SW480 (cell line): Measurements from ENCODE around the gene TULP4.
A peak's percentile ranks its signal among the peaks of the same experiment; 100 is the strongest.

Experiments
- DNase-seq: peaks from one replicate; pipeline ENCODE4 v3.0.0-alpha.2; 2016; ENCODE audit warnings: low spot score

Gene TULP4

DNA sequence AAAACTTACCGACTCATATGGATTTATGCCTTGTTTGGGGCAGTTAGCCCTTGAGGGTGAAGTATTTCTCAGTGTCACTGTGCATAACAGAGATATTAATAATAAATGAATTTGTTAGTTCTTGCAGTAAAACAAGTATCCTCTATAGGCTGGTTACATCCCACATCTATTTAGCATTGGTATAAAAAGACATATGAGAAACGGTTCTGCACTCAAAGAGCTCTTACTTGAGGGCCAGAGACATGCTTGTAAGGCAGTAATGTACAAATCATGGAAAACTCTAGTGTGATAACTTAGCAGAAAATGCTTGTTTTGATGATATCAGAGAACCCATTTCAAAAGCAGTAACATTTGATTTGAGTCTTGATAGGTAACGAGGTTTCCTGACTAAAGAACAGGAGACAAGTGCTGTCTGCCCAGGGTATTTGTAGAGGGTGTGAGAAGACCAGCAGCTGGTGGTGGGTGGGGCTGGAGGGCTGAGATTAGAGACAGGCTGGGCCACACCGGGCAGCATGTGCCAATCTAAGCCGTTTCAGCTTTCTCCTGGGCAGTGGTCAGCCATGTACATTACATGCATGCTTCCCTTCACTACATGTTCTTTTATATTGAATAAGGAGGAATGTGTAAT, 46.3 kb downstream of the TULP4 start:
- no peak for DNase-seq

DNA sequence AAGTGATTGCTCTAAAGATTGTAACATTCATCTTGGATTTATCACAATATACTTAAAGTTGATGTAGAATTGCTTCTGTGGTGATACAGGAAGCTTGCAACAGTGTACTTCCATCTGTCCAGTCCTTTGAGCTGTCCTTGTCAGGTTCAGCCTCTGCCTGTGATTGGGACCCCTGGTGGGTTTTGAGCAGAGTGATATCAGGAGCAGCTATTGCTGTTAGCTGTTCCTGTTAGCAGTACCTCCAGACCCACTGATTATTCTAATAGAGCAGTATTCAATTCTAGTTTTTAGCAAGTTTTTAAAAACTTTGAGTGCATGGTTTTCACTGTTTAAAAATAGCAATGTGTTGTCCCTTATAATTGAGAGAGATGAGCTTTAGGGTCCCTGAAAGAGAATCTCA, 48.8 kb downstream of the TULP4 start:
- no peak for DNase-seq

DNA sequence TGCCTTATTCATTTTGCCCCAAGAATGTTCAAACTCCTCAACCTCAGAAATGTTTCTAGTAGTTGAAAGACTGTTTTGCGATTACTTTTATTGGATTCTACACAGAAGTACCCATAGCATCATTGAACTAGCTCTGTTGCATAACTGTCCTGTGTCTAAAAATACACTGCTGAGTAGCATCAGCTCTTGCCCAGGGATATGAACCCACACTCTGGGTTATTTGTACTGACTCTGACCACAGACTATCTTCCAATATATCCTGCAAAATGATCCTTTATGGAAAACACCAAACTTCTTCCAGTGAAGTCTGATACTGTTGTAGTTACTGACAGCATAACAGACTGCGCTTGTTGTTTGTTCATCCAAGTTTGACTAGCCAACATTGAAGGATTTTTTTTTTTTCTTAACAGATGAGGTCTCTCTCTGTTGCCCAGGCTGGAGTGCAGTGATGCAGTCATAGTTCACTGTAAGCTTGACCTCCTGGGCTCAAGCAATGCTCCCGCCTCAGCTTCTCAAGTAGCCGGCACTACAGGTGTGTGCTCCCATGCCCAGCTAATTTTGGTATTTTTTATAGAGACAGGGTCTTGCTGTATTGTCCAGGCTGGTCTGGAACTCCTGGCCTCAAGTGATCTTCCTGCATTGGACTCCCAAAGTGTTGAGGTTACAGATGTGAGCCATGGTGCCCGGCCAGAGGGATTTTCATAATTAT, 49.9 kb downstream of the TULP4 start:
- no peak for DNase-seq

DNA sequence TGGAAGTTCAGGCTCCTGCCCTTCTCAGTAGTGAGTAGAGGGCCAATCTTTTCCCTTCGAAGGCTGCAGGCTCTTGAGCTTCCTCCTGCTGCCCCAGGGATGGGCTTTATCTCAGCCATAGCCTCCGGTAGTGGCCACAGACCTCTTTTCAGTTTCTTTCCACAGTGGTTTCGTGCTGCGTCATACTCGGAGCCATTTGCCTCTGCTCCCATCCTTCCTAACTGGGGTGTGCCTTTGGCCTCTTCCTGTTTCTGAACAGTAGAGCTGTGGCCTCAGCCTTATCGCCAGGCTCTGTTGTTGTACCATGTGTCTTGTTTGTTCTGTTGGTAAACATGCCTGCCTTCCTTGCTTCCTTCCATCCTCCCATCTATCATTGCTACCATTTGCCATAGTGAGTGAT, 54.1 kb downstream of the TULP4 start:
- no peak for DNase-seq

DNA sequence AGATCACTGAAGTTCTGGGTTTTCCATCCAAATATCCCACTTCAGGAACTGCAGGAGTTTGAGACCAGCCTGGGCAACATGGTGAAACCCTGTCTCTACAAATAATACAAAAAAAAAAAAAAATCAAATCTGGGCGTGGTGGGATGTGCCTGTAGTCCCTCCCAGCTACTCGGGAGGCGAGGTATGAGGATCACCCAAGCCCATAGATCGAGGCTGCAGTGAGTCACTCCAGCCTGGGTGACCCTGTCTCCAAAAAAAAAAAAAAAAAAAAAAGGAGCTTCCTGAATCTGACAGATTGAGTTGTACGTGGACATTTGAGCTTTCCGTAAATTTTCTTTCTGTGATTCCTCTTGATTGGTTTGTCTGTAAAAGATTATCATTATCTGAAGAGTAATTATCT, 55.6 kb downstream of the TULP4 start:
- no peak for DNase-seq

DNA sequence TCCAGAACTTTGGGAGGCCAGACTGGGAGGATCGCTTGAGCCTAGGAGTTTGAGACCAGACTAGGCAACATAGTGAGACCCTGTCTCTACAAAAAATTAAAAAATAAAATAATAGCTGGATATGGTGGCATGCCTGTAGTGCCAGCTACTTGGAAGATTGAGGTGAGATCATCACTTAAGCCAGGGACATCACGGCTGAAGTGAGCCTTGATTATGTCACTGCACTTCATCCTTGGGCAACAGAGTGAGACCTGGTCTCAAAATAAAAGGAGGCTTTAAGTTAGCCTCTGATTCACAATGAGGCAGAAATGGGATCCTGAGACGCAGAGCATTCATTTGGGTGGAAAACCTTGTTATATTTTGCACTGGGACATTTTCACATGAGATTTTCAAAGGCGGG, 57.0 kb downstream of the TULP4 start:
- DNase-seq, result no peak

DNA sequence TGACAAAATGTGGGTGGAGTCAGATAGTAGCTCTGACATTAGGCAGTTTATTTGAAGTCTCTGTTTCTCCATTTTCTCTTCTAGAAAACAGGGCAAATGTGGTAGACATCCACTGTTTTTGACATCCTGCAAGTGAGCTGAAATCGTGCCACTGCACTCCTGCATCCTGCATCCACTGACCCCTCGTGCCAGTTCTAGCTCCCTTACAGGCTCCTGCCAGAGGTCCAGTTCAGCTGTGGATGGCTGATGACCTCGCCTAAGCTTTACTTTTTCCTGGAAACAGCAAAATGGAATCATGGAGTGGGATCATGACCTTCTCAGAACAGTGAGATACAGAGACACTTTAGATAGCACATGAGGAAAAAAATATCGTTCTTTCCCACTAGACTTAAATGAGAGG, 58.5 kb downstream of the TULP4 start:
- no peak for DNase-seq

DNA sequence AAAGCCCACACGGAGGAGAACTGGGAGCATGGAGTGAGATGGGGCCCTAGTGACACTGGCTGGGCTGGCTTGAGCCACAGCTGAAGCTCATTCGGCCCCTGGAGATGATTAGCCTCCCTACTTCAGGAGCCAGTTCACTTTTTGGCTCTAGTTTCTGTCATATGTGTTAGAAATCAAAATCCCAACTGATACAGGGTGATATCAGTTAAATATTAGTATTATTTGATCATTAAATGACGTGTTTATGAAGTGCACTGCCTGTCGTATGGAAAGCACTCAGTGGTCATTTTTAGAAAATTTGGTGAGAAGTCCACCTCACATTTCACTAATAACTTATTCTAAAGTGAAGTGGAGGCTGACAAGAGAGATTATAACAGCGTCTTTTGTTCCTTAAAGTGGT, 59.0 kb downstream of the TULP4 start:
- no peak for DNase-seq

DNA sequence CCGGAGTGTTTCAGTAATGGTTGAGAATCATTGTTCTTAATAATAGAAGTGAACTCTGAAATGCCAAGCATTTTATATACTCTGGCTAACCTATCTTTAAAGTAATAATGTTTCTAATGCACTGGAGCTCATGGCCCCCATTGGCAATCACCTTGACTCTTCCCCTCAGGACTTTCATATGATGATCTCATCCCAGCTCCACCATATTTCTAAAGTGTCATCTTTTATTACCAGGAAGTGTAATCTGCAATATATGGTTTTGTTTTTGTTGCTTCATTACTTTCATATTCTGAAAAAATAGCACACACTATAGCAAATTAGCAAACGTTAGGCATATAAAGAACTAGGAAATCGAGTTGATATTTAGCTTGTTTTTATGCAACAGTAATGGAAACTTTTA, 60.3 kb downstream of the TULP4 start:
- no peak for DNase-seq

DNA sequence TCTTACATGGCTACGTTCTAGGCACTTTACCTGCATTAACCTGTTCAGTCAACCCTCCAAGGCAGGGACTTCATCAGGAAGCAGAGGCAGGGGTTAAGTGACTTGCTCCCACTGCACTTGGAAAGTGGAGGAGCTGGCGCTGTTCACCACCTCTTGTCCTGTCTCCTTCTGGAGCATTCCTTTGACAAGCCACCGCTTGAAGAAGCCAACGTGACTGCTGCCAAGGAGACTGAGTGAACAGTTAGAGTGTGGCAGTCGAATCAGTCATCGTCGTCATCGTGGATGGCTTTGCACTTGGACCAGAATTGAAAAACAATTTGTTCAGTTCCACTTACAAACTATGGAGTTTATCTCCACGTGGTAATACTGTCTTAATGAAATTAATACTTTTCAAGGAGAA, 60.9 kb downstream of the TULP4 start:
- DNase-seq, result no peak

DNA sequence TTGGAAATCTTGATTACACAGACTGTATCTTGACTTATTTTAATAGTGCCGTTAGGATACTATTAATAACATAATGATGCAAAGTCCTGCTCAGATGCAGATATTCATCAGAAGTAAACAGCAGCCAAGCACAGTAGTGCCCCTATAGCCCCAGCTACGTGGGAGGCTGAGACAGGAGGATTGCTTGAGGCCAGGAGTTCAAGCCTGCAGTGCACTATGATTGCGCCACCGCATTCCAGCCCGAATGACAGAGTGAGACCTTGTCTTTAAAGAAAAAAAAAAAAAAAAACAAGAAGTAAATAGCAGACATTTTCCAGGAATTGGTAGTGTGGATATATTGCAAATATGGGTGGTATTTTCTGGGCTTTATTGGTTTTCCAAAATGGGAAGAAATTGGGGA, 61.8 kb downstream of the TULP4 start:
- no peak for DNase-seq

DNA sequence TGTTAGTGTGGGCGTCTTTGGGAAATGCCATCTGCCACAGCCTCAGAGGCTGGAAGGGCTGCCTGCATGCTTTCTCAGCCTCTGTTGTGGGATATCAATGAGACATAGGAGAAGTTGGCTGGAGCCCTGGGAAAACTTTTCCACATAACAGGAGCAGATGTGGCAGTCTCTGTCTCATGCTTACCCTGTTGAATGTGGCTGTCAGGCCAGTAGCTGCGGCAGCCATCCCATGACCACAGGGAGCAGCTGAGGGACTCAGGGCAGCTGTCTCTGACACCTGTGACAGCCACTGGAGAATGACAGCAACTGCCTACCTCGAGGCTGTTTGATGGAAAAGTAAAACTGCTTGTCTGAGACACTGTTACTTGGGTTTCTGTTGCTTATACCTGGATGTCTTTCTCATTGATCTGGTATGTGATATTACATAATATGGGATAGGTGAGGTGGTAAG, 64.4 kb downstream of the TULP4 start:
- DNase-seq, result no peak

DNA sequence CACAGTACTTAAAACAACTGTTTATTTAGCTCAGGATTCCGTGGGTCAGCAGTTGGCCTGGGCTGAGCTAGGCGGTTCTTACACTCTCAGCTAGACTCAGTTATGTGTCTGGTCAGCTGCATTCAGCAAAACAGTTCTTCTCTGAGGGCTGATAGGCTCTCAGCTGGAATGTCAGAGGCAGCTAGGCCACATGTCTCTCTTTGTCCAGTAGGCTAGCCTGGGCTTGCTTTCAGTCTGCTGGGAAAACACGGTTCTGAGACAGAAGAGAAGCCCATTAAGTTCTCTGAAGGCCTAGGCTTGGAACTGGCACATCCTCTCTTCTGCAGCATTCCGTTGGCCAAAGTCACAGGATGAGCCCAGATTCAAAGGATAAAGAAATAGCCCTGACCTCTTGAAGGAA, 65.6 kb downstream of the TULP4 start:
- DNase-seq, result no peak

DNA sequence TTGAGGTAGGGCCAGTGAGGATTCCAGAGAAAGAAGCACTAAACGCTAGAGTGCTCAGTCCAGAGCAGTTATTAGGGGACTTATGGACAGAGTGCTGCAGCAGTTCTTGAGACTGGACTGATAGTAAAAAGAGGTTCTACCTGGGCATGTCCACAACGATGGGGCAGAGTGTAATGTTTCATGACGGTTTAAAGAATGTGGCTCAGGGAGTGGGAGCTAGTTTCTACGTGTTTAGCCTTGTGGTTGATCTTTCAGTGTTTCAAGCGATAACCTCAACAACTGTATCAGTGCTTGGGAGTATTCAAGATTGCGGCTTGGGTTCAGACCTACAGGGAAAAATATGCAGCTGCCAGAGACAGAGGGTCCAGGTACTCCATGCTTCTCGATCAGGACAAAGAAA, 67.1 kb downstream of the TULP4 start:
- DNase-seq, result no peak

DNA sequence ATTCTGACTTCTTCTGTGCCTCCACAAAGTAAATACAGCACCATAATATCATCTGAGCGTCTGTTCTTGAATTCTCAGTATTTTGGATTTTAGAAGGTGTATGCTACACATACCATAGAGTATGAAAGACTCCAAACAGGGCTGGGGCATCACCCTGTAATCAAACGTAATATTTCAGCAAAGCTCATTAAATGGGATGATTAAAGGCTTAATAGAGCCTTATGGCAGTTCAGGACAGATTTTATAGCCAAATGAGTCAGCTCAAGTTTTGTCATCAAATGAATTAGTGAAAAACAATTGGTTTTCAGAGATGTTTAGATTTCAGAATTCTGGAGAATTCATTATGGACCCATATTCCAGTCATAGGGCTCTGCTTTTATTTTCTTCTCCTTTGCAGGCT, 68.9 kb downstream of the TULP4 start:
- DNase-seq, result no peak

DNA sequence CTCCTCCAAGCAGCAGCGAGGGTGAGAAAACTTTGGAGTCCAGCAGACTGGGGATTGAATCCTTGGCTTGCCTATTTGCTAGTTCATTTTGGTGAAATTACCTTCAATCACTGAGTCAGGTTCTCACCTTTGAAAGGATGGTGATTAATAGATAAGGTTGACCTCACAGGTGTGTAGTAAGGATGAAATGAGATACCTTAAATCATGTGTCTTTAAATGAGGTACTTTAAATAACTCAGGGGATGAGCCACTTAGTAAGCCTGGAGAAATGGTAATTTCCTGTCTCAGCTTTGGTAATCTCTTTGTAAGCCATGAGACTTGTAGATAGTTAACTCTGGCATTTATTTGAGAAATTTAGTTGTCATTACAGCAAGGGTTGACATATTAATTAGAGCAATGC, 70.2 kb downstream of the TULP4 start:
- no peak for DNase-seq

DNA sequence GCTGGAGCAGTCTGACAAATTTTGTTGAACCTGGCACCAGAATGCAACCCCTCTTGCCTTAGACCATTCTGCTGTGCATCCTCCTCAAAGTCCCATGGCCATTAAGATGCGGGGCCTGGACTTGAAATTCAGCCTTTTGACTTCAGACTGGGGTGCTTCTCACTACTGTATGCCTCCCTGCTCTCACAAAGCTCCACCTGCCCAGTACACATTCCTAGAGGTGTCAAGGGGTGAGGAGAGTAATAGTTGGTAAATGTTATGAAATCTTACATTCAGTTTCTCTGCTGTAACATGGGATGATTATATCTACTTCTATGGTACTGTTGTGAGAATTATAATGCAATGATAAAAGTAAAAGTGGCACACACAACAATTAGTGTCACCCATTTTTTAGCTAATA, 70.8 kb downstream of the TULP4 start:
- no peak for DNase-seq

DNA sequence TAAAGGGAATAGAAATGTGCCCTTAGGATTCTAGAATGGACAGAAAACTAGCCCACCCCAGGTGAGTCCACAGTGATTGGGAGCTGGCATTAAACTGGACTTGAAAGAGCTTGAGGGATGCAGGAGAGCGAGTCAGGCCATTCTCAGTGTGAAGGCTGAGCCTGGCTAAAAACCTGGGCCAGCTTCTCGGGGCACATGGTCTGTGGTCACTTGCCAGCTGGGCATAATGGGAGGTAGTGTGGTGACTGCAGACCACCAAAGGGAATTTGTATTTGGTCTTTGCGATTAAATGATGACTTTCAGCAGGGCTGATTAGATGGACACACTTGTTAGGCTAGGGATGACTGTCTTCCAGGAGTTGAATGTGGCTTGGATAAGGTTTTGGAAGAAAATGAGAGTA, 71.3 kb downstream of the TULP4 start:
- no peak for DNase-seq

DNA sequence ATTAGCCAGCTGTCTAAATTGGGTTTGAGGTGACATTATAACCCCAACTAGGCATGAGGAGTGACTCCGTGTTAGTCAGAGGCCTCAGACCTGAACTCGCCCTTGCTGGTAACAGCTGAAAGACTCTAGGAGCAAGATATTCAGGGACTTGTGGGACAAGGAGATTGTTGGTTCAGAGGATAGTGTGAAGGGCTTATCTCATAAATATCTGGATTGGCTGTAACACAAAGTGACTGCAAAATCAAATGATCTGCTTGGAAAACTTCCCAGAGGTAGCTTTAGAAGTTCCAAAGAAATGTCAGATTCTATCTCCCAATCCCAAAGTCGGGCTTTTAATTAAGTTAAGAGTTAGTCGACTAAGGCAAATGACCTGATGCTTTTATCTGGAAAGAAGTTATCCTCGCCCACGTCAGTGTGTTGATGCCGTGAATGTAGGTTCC, 72.4 kb downstream of the TULP4 start:
- no peak for DNase-seq

DNA sequence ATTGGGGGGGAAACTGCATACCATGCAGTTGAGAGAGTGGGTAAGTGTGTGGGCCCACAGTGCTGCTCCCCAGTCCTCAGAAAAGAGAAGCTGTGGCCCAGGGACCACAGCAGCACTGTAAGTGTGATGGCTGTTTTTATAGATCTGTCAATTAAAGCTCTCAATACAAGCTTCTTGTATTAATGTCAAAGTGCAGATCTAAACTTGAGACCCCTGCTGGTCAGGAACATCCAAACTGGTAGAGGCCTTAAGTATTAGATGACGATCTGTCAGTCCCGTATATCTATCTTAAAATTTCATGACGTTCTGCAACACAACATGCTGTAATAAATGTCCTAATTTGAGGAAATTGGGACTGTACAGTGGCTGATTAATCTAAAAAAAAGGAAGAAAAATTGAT, 74.8 kb downstream of the TULP4 start:
- DNase-seq, result peak; percentile 6

DNA sequence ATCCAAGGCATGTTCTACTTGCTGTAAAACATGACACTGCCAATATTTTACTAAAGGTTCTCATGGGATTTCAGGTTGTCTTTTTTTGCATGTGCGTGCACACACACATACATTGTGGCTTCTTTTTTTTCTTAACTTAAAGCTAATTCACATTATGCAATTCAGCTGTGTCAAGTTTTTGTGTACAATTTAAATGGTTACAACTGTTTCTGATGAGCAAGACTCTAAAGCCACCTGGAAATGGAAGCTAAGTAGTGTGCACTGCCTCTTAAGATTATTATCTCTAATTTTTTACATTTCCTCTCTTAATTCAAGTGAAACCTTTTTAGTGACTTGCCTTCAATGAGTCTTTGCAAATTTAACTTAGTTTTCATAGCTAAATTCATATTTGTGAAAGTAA, 75.3 kb downstream of the TULP4 start:
- no peak for DNase-seq

DNA sequence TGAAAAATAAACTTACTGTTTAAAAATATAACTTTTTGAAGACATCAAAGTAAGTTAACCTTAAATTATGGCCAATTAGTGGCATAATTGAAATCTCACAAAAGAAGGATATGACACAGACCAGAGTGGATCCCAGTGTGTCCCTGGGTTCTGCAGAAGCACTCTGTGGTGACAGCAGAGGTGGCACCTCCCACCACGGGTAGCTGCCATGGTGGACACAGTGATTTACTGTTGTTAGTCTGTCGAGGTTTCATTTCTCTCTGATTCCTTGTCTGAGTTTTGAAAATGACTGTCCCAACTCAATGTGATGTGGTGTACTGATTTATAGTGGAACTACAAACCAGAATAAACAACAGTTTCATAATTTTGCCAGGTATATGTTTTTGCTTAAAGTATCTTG, 76.5 kb downstream of the TULP4 start:
- no peak for DNase-seq

DNA sequence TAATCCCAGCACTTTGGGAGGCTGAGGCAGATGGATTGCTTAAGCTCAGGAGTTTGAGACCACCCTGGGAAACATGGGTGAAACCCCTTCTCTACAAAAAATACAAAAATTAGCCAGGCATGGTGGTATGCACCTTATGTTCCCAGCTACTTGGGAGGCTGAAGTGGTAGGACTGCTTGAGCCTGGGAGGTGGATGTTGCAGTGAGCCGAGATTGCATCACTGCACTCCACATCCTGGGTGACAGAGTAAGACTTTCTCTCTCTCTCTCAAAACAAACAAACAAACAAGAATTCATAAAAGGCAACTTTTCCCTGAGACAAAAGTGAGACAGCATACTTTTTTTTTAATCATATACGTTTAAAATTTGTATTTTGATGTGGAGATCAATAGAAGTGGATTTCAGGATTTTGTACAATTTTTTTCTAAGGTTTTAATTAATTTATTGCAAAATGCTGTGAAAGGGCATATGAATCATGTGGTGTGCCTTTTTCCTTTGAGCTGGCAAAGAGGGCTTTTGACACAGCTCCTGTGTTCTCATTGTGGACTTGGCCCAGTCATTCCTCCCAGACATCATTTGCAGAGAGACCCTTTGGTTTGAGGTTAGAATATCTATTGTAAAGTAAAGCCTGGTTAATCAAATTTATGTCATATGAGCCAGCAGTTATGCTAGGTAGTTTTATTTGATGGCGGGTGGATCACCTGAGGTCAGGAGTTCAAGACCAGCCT, 77.1 kb downstream of the TULP4 start:
- no peak for DNase-seq

DNA sequence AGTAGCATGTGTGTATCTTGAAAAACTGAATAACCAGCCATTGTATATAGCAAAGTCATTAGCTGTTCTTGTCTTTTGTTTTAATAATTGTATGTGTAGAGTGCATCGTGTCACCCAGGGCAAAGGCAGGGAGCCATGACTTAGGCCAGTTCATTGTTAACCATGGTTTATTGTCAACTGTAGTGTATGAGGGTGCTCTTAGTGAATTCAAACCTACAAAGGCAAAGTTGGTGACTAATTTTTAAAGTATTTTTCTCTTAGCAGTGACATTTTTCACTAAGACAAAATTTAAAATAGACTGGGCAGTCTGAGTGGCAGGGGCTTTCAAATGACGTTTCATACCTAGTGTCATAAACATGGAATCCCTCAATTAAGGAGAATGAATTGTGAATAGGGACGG, 79.0 kb downstream of the TULP4 start:
- DNase-seq, result no peak
